Cortex of kidney (tissue), 1 donor: Measurements from ENCODE around the gene IMPDH1.
"Not testable (repeated sequence)": the region's sequence is repeated elsewhere in the genome, so short reads cannot be mapped to it uniquely, and the experiment has no call there.

Experiments used
- DNase-seq: peaks from one replicate; lab custom pipeline; 2025; lab: John Stamatoyannopoulos, UW

Gene IMPDH1

GRCh38 chr7:128409596-128410450, at the start of gene IMPDH1:
IMPDH1 (minus strand) TSS chr7:128409982; CDS start chr7:128409901, 81 bp downstream.
- no peak for DNase-seq

DNA sequence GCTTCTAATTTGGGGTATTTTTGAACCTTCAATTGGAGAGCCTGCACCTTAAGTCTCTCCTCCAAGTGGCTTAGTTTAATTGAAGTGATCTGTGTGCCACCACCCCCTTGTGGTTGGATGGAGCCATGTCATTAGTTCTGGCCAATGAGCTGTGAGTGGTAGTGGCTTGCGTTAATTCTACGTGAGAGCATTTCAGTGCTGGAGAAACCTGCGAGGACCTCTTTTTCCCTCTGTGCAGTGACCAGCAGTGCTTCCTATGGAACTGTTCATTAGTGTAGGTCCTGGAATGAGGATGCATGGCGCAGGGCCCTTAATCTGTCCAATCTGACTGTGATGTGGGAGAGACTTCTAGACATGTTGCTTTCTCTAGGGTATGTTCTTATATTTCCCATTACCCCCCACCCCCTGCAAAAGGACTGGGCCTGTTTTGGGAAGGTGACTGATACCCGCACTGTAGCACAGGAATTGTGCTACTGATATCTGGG, 49.7 kb upstream of the IMPDH1 start:
- DNase-seq, result no peak

DNA sequence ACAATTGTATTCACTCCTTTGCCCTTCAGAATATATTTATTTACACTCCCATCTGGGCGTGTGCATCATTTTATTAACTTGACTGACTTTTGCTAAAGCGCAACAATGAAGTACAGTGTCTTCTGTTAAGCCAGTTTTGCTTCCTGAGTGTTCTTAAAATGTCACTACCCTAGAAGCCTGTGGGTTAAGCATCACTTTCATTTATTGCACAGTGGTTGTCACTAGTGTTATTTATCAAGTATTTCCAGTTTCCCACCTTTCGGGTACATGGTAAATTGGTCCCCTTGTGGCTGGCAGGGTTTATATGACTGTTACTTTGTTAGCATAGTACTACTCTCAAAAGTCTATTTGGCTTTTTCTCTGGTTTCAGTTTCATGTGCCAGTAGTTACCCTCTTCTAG, 49.2 kb upstream of the IMPDH1 start:
- DNase-seq, result no peak

- DNase-seq, result not testable (repeated sequence)
Observed at GRCh38 chr7:128457385-128457784, 47.6 kb upstream of the IMPDH1 start.

- no peak for DNase-seq
Observed at GRCh38 chr7:128456255-128456725, 46.5 kb upstream of the IMPDH1 start.

DNA sequence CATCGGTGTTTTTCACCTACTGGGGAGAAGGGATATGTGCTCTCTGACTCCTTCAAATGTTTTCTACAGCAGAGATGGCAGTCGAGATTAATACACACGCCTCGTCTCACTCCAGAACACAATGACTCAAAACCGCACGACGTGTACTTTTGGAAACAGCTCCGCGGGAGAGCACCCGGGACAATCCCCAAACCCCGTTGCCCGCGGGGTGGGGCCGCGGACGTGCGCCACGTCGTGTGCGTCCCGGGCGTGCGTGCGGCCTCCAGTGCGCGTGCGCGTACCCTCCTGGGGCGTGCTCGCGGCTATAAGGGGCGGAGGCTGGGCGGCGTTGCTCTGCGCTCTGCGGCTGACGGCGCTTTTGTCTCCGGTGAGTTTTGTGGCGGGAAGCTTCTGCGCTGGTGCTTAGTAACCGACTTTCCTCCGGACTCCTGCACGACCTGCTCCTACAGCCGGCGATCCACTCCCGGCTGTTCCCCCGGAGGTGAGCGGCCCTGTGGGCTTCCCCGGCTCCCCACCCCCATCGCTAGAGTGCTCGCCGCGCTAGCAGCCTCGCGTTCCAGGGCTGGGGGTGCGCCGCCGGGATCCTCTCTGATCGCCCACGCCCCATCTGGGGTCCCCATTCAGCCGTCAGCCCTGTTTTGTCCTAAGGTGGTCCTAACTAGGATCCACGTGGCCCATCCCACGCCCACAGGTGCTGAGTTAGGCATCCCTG, 45.9 kb upstream of the IMPDH1 start, which contains the start of gene HILPDA:
Gene HILPDA (plus strand): TSS at position 336 of the 712 bp plus-strand sequence. CDS start 1,391 bp downstream, outside the sequence.
- peak; percentile 37 for DNase-seq

DNA sequence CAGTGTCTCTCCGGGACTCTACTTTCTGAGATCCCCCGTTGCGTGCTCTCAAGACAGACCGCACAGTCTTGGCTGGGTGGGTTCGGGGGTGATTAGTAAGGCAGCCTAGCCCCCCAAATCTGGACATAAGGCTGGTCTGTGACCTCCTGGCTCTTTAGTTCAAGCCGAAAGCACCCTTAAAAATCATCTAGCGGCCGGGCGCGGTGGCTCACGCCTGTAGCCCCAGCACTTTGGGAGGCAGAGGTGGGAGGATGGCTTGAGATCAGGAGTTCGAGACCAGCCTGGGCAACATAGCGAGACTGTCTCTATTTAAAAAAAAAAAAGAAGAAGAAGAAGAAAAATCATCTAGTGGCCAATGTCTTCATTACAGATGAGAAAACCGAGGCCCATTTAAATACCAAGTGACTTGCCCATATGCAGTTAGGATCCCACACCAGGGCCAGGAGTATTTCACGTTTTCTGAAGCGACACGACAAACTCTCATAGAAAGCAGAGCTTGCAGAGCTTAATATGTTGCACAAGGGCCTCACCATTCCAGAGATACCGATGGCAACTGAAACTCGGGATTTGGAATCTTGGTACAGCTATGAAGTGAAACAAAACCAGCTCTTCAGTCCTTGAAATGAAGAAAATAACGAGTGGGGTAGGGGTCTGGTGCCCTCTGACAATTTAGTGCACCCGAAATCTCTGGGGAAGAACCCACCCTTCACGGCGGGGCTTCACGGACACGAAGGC, 45.2 kb upstream of the IMPDH1 start:
- no peak for DNase-seq

GRCh38 chr7:128453836-128454804, 44.3 kb upstream of the IMPDH1 start:
- DNase-seq, result no peak

DNA sequence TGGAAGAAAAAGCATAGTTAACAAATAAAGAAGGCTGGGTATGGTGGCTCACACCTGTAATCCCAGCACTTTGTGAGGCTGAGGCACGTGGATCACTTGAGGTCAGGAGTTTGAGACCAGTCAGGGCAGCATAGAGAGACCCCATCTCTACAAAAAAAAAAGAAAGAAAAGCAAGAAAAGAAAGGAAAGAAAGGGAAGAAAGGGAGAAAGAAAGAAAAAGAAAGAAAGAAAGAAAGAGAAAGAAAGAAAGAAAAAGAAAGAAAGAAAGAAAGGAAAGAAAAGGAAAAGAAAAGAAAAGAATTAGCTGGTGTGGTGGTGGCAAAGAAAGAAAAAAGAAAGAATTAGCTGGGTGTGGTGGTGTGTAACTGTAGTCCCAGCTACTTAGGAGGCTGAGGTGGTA, 42.8 kb upstream of the IMPDH1 start:
- no peak for DNase-seq

- DNase-seq, result no peak
Observed at GRCh38 chr7:128450913-128451312, 41.1 kb upstream of the IMPDH1 start.

DNA sequence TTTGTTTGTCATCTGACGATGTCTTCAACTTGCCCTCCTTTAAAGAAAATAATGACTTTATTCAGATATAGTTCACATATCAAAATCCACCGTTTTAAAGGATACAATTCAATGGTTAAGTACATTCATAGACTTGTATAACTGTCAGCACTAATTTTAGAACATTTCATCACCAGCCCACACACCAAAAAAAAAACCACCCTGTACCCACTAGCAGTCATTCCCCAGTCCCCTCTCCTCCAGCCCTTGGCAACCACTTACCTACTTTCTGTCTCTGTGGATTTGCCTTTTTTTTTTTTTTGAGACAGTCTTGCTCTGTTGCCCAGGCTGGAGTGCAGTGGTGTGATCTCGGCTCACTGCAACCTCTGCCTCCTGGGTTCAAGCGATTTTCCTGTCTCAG, 40.6 kb upstream of the IMPDH1 start:
- no peak for DNase-seq

DNA sequence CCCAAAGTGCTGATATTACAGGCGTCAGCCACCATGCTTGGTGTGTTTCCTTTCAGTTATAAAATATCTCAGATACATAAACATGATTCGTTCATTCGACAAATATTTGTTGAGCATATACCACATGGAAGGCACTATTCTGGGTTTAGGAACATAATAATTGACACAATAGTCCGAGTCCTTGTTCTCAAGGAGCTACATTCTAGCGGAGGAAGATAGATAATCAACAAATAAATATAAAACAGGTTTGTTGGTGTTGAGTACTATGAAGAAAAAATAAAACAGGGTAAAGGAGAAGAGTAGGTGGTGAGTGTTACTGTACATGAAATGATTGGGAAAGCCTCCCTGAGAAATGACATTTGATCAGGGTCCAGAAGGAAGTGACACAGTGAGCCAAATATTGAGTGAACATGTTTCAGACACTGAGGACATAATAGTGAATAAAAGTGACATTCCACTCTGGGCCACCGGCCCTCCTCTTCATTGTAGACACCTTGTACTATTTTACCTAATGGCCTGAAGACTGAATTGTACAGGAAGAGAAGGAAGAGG, 39.0 kb upstream of the IMPDH1 start:
- DNase-seq, result no peak

- DNase-seq, result no peak
Observed at GRCh38 chr7:128447941-128448564, 38.3 kb upstream of the IMPDH1 start.

DNA sequence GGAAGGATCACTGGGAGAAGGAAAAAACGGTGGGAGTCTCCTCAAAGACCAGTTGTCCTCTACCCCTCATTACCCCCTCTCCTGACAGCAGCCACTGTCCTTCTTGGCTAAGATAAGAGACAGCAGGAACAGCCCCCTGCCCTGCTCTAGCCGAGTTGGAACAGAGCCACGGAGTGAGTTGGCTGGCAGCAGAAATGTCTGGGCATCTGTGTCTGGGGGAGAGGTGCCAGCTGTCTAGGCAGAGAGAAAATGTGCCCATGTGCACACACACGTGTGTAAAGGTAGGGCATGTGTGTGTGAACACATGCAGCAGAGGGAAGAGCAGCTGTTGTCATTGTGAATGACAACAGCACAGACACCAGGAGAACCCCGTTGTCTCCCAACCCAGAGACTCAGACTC, 36.5 kb upstream of the IMPDH1 start:
- no peak for DNase-seq

GRCh38 chr7:128443831-128444600, 34.2 kb upstream of the IMPDH1 start:
- DNase-seq, result no peak

DNA sequence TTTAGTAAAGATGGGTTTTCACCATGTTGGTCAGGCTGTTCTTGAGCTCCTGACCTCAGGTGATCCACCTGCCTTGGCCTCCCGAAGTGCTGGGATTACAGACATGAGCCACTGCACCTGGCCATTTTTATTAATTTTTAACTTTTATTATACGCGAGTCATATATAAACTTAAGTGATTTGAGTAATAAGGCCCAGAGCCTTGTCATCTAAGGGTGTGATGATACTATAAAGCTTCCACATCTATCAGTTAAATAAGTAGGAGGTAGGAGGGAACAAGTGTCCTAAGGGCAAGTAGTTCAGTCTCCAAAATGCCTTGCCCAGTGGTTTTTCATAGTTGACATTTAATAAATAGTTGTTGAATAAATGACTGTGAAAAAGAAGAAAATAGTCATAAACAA, 32.6 kb upstream of the IMPDH1 start:
- DNase-seq, result no peak

- DNase-seq, result no peak
Observed at GRCh38 chr7:128437426-128438332, 27.9 kb upstream of the IMPDH1 start.

DNA sequence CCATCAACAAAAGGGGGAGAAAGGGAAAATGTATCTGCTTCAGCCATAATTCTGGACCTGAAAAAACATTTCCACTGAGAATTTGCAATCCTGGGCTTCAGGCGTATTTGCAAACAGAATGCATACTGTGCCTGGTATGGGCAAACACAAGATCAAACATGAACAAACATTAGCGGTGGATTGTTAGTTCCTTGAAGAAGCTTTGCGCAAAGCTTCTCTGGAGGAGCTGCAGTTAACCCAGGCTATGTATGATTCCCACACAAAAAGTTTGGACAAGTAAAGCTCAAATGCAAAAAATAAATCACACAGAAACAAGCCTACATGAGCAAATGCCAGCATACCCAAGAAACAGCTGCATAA, 25.5 kb upstream of the IMPDH1 start:
- no peak for DNase-seq
